Activated T-cell treated with anti-CD3 and anti-CD28 coated beads, Interleukin-2, amount 50 U/mL, for 4 hours (primary cell): Measurements from ENCODE around the gene RAMP1. TPM values are rescaled to one million over a fixed set of nuclear protein-coding genes. Genes with fewer than 3 reads are reported as not detected.

Experiments used
- ATAC-seq, 2 donors: fragments of 200-7000 bp; cut with Tn5 transposase; one replicate each; pipeline ENCODE4 v1.10.0; 2021
- DNase-seq: peaks from one replicate; pipeline ENCODE4 v3.0.0-alpha.2; 2020
- H3K27me3 Mint-ChIP-seq: one replicate; pipeline ENCODE4 v1.8.0; 2021; ENCODE audit warnings: low read depth, mixed read lengths
- H3K36me3 Mint-ChIP-seq: one replicate; pipeline ENCODE4 v1.8.0; 2022; ENCODE audit warnings: mixed read lengths; ENCODE audit not compliant: insufficient read depth
- H3K4me1 Mint-ChIP-seq: one replicate; pipeline ENCODE4 v1.8.0; 2021; ENCODE audit warnings: low read depth, mixed read lengths
- H3K4me3 Mint-ChIP-seq: one replicate; pipeline ENCODE4 v1.8.0; 2021; ENCODE audit warnings: mild to moderate bottlenecking, moderate library complexity, mixed read lengths
- H3K9me3 Mint-ChIP-seq: one replicate; pipeline ENCODE4 v1.8.0; 2021; ENCODE audit warnings: mixed read lengths
- total RNA-seq, 3 donors: library from RNA; stranded (reverse); gene quantifications; one replicate each; pipeline ENCODE4 v1.2.1, GENCODE V29; 2021

RAMP1 gene
- total RNA-seq, 3 donors from 2014 or later: 0.43 to 0.53 (median 0.46) TPM

DNA sequence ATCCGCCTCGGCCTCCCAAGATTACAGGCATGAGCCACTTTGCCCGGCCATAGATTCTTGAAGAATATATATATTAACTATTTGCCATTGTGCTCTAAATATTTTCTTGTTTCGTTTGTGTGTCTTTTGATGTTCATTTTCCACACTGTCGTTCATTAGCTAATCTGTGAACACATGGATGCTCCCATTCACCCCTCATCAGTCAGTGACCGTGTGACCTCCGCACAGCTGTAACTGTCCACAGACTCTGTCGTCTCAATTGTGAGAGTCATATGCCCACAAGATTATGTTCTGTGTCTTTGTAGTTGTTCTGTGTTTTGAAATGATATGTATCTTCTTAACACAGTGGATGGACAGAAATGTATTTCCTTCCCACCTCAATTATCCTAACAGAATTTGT lies 29.6 kb downstream of the RAMP1 start:
- Mint-ChIP-seq H3K27me3 (no peaks in the 10 kb centered on the region), H3K9me3 (no peaks in the 10 kb centered on the region), H3K4me3 (no peak overlapping the region), H3K36me3 (no peaks in the 10 kb centered on the region), H3K4me1 (peaks cover 12% of the 10 kb centered on the region)
- ATAC-seq: no peak
- DNase-seq: no peak

DNA sequence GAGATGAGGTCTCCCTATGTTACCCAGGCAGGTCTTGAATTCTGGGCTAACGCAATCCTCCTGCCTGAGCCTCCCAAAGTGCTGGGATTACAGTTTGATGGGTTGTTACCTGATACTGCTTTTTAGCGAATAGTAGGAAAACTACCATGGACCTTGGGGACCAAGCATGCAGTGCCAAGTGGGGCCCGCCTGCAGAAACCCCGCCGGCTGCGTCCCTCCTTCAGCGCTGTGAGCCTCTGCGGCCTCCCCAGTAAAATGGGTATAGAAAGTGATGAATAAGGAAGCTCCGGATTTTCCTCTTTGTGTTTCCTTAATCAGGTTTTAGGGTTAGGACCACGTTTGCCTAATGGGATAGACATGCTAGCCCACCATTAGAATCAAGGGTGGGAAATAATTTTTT lies 30.4 kb downstream of the RAMP1 start:
- Mint-ChIP-seq H3K9me3 (no peaks in the 10 kb centered on the region), H3K4me3 (no peak overlapping the region), H3K4me1 (peaks cover 12% of the 10 kb centered on the region), H3K36me3 (no peaks in the 10 kb centered on the region), H3K27me3 (no peaks in the 10 kb centered on the region)
- ATAC-seq (no peak), DNase-seq (no peak)

DNA sequence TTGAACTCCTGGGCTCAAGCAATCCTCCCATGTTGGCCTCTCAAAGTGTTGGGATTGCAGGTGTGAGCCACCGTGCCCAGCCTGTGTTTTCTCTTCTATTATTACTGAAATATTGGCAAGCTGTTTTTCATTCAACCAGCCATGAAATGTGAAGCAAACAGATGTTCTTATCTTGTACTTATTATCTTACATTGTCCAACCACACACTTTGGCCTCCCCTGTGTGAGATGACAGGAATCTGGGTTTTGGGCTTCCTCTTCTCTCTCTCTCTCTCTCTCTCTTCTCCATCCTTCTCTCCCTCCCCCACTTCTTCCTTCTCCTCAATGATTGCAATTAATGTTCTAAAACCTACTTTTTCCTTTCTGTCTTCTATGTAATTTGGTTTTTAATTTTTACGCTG lies 33.1 kb downstream of the RAMP1 start:
- Mint-ChIP-seq H3K4me1 (peaks cover 13% of the 10 kb centered on the region), H3K9me3 (no peaks in the 10 kb centered on the region), H3K36me3 (no peaks in the 10 kb centered on the region), H3K4me3 (no peak overlapping the region), H3K27me3 (no peaks in the 10 kb centered on the region)
- no peak for ATAC-seq
- no peak for DNase-seq

DNA sequence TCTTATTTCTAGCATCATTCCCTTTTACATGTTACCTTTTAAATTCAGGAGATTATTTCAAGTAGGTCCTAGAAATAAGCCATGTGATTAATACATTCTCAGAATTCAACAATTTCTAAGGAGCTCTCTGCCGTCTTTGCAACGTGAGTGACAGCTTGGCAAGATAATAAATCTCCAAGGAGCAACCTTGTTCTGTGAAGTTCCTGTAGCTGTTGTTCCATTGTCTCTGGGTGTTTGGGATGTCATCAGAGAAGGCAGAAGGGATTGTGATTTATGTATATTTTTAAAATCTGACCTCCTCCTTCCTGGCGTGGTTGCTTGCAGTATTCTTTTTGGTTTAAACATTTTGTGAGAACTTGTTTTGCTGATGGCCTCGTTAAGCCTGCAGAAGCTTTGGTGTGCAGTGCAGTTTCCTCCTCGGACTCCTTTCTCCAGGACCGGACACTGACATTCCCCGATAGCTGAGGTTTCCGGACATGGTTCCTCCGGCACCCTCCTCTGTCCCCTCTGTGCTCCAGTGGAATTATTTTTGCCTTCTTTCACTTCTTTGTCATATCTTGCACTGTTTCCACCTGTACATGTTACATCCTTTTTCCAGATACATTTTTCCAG lies 33.7 kb downstream of the RAMP1 start:
- no peaks in the 10 kb centered on the region for H3K27me3 Mint-ChIP-seq
- H3K4me3 Mint-ChIP-seq: no peak overlapping the region
- ATAC-seq (no peak), DNase-seq (no peak)
- no peaks in the 10 kb centered on the region for H3K9me3 Mint-ChIP-seq
- no peaks in the 10 kb centered on the region for H3K36me3 Mint-ChIP-seq
- peaks cover 16% of the 10 kb centered on the region for H3K4me1 Mint-ChIP-seq

DNA sequence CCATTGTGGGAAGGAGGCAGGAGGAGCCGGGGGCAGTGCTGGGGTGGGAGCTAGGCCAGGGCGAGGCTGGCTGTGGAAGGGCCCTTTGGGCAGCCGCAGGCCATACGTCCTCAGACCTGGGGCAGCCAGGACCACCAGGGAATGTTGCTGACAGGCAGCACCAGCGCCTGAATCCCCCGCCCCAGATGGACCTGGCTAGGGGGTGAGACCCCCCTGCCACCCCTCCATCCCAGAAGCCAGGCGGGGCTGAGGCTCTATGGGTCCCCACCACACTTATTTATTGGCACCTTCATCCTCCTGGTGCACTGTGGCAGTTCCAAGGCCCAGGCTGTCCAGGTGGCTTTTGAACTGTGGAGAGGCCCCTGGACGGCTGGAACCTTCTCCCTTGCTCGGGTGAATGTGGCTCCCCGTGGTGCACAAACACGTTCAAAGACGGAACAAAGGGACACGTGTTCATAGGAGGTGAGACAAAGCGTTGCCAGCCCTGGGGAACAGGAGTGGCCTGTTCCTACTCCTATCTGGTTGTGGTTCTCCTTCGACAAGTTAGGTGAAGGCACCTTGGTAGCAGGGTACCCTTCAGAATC lies 35.1 kb downstream of the RAMP1 start:
- DNase-seq (no peak), ATAC-seq (no peak)
- peaks cover 30% of the 10 kb centered on the region for H3K4me1 Mint-ChIP-seq
- H3K9me3 Mint-ChIP-seq: no peaks in the 10 kb centered on the region
- no peak overlapping the region for H3K4me3 Mint-ChIP-seq
- H3K36me3 Mint-ChIP-seq: no peaks in the 10 kb centered on the region
- H3K27me3 Mint-ChIP-seq: no peaks in the 10 kb centered on the region

DNA sequence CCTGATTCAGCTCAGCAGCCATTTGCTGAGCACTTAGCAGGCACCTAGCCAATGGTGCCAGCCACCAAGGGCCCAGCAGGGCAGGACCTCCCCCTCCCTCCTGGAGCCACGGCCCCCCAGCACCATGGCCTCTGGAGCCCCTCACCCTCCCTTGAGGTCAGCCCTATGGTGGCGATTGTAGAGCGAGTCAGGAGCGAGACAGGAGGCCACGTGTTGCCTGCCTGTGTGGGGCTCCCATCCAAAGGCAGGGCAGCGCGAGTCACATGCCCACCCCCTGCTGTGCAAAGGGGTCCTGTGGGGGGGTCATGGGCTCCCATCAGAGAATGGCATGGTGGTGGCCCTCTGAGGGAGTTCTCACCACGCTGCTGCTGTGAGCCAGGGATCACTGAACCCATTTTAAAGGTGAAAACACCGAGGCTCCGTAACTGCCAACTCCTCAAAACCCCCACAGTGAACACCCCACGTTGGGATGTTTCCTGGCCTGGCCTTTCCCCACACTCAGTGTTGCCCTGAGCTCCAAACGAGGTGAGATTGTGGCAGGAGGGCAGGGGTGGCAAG lies 35.6 kb downstream of the RAMP1 start:
- ATAC-seq (no peak), DNase-seq (no peak)
- Mint-ChIP-seq H3K27me3 (no peaks in the 10 kb centered on the region), H3K4me1 (peaks cover 35% of the 10 kb centered on the region), H3K9me3 (no peaks in the 10 kb centered on the region), H3K4me3 (no peak overlapping the region), H3K36me3 (no peaks in the 10 kb centered on the region)

DNA sequence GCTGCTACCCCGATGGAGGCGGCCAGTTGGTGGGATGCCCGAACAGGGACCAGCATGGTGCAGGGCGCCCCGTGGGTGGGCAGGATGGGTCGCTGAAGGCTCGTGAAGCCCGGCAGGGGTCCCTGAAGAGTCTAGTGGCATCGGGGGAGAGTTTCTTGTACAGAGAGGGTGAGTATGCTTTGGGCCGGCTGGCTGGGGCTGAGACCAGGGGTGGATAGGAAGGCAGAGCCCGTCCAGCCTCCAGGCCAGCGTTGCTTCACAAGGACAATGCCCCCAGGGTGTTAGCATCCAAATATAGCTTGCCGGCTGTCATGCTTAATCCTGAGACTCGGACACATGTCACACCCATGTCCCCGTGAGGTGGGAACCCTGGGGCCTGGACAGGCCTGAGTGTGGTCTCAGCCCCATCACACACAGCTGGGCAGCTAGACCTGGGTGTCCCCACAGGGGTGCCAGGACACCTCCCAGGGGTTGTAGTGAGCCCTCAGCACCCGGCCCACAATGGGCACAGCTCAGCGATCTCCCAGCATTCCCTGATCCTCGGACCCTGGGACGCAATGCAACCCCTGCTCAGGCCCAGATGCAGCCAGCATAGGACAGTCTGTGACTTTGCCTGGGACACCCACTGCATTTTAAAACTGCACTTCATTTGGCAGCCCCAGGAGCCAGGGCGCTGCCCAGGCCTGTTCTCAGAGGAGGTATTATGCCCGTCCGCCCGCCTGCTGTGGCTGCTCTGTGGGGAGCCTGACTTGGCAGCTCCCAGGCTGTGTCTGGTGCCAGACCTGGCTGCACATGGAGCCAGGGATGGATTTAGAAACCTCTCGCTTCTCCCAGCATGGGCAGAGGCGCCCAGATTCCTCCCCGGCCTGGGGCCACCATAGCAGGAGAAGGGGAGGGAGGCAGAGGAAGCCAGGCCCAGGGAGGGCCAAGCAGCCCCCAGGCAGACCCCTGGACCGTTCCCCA lies 36.4 kb downstream of the RAMP1 start:
- H3K4me1 Mint-ChIP-seq: peaks cover 36% of the 10 kb centered on the region
- DNase-seq: no peak
- H3K4me3 Mint-ChIP-seq: no peak overlapping the region
- no peaks in the 10 kb centered on the region for H3K36me3 Mint-ChIP-seq
- no peaks in the 10 kb centered on the region for H3K27me3 Mint-ChIP-seq
- ATAC-seq: no peak
- H3K9me3 Mint-ChIP-seq: no peaks in the 10 kb centered on the region

DNA sequence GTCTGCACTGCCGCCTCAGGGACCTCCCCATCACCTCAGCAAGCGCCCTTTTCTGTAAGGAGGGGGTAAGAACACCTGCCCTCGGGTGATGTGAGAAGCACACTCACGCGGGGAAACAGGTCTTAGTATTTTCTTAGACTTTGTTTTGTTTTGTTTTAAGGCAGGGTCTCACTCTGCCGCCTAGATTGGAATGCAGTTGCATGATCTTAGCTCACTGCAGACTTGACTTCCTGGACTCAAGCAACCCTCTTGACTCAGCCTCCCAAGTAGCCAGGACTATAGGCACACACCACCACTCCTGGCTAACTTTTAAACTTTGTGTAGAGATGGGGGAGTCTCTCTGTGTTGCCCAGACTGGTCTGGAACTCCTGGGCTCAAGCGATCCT lies 37.1 kb downstream of the RAMP1 start:
- Mint-ChIP-seq H3K36me3 (no peaks in the 10 kb centered on the region), H3K27me3 (no peaks in the 10 kb centered on the region), H3K4me3 (no peak overlapping the region), H3K9me3 (no peaks in the 10 kb centered on the region), H3K4me1 (peaks cover 42% of the 10 kb centered on the region)
- ATAC-seq (no peak), DNase-seq (no peak)

DNA sequence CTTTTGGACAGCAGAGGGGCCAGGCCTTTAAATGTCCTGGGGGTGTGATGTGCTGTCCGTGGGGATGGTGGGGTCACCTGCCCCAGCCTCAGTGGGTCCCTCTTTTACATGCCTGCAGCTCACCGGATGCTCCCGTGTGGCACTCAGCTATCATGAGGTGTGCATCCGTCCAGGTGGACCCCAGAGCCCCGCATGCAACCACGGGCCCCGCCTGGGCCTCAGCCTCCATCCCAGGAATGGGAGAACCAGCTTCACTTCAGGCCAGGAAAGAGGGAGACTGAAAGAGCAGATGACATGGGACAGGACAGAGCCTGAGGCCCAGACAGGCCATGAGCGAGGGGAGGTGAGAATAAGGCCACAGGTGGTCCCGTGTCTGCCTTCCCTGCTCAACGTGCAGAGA lies 37.5 kb downstream of the RAMP1 start:
- Mint-ChIP-seq H3K4me1 (peaks cover 47% of the 10 kb centered on the region), H3K9me3 (no peaks in the 10 kb centered on the region)
- no peak for ATAC-seq

DNA sequence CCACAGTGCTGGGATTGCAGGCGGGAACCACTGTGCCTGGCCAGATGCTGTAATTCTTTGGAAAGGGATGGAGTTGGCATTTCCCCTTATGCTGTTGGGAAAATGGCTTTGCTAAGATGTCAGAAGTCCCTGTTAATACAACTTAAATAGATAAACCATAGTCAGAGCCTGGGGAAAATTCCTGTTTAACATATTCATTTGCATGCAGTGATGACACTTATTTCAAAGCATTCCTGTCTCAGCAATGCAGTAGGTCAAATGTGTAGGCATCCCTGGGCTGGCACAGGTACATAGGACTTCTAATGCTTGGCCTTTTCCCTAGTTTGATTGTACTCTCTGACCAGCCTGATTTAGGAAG lies 38.6 kb downstream of the RAMP1 start:
- no peak for DNase-seq
- no peaks in the 10 kb centered on the region for H3K9me3 Mint-ChIP-seq
- no peaks in the 10 kb centered on the region for H3K27me3 Mint-ChIP-seq
- no peaks in the 10 kb centered on the region for H3K36me3 Mint-ChIP-seq
- H3K4me3 Mint-ChIP-seq: no peak overlapping the region
- ATAC-seq: no peak
- H3K4me1 Mint-ChIP-seq: peaks cover 42% of the 10 kb centered on the region

More for the DNA sequence above, 37.5 kb downstream of the RAMP1 start:
- Mint-ChIP-seq H3K27me3 (no peaks in the 10 kb centered on the region), H3K4me3 (no peak overlapping the region), H3K36me3 (no peaks in the 10 kb centered on the region)
- no peak for DNase-seq

DNA sequence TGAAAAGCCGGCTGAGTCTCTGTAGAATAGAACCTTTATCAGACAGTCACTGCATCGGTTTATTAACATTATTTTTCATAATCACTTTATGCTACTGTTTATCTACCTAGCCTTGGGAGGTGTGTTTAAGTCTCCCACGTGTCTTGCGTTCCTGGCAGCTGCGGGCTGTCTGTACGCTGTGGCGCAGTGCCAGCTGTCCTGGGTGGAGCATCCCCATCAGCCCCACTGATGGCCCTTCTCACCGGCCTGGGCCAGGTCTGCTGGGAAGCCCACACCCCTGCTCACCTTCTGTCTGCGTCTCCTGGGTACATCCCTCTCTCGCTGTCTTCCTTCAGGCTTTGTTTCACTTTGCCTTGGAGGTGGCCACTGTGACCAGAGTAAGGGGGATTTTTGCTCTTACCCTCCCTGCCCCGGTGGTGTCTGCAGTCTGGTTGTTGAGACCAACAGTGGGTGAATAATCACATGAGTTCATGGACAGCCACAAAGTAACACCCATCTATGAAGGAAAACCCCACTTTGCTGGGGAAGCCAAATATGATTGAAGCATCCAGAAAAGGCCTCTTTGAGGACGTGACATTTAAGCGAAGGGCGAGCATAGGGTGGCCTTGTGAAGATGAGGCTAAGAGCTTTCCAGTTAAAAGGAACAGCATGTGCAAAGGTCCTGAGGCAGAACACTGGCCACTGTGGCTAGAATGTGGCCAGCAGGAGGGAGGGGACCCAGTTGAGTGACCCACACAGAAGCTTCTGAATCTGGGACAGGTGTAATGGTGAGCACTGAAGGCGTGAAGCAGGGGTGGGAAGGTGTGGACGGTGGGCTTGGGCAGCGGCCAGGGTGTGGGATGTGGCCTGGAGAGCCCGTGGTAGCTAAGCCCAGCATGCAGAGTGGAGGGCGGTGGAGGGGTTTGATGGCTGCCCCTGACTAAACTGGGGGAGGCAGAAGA lies 41.7 kb downstream of the RAMP1 start:
- H3K27me3 Mint-ChIP-seq: no peaks in the 10 kb centered on the region
- DNase-seq (no peak), ATAC-seq (peak in 1 of 2 donors; percentile 39)
- no peaks in the 10 kb centered on the region for H3K36me3 Mint-ChIP-seq
- H3K4me1 Mint-ChIP-seq: peaks cover 55% of the 10 kb centered on the region
- peak overlapping the region; percentile 52 for H3K4me3 Mint-ChIP-seq
- no peaks in the 10 kb centered on the region for H3K9me3 Mint-ChIP-seq

DNA sequence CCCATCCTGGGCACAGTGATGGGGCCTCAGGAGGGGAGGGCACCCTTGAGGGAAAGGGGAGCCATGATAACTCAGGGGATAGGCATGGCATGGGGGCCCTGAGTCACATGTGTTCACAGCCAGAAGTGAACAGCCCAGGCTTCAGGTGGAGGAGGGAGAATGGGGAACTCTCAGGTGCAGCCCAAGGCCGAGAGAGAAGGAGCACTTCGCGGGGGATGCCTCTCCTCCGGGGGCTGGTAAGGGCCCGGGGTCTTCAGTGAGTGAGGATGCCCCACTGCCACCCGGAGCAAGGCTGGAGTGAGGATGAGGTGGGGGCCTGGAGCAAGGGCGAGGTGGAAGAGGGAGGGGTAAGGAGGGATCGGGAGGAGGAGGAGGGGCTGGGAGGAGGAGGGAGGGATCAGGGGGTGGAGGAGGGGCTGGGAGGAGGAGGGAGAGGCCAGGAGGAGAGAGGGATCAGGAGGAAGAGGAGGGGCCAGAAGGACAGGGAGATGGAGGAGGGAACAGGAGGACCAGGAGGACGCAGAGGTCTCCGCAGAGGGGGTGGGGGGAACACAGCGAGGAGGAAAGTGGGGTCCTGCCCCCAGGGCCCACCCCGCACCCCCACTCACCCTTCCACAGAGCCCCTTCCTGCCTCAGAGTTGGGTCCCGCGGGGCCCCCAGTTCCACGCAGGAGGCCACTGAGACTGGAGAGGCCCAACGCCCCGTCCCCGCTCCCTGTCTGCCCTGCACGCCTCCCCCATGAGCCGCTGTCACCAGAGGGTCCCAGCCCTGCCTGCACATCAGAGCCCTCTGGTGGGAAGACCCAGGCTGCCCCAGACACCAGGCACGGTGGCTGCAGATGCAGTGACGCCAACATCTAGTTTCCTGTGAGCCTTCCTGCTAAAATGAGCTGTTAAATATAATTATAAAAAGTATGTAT lies 42.8 kb downstream of the RAMP1 start:
- Mint-ChIP-seq H3K9me3 (peaks cover 3% of the 10 kb centered on the region), H3K4me1 (peaks cover 55% of the 10 kb centered on the region), H3K36me3 (no peaks in the 10 kb centered on the region), H3K27me3 (no peaks in the 10 kb centered on the region), H3K4me3 (no peak overlapping the region)
- DNase-seq (no peak), ATAC-seq (no peak)
